WERI-Rb-1 (cell line): Measurements from ENCODE around the gene LEMD3.

ENCODE experiments used
- DNase-seq: peaks from one replicate; pipeline ENCODE4 v3.0.0-alpha.2; 2020
- H3K27ac ChIP-seq: fragments of 250-450 bp; sonication (Bioruptor Pico); 2 replicates; pipeline ENCODE4 v1.5.1; 2020; ENCODE audit warnings: mild to moderate bottlenecking, moderate library complexity
- H3K27me3 ChIP-seq: fragments of 250-450 bp; sonication (Bioruptor Pico); 2 replicates; pipeline ENCODE4 v1.5.1; 2021; ENCODE audit warnings: mild to moderate bottlenecking, low read depth, moderate library complexity; ENCODE audit not compliant: insufficient read depth, severe bottlenecking
- H3K36me3 ChIP-seq: fragments of 250-450 bp; sonication (Bioruptor Pico); 2 replicates; pipeline ENCODE4 v1.5.1; 2020; ENCODE audit warnings: mild to moderate bottlenecking, moderate library complexity
- H3K4me3 ChIP-seq: 2 replicates; pipeline ENCODE4 v1.5.1; 2011; ENCODE audit warnings: low read depth, mild to moderate bottlenecking, control low read depth, low read length
- H3K9me3 ChIP-seq: fragments of 250-450 bp; sonication (Bioruptor Pico); 2 replicates; pipeline ENCODE4 v1.5.1; 2021; ENCODE audit warnings: mild to moderate bottlenecking, moderate library complexity; ENCODE audit not compliant: severe bottlenecking
- TF ChIP-seq, protein P1 (sequence below): IDR thresholded peaks from 2 replicates; pipeline ENCODE4 v1.5.1; 2011; ENCODE audit warnings: low read depth, mild to moderate bottlenecking, control low read depth, inconsistent platforms, low read length

LEMD3 gene

DNA sequence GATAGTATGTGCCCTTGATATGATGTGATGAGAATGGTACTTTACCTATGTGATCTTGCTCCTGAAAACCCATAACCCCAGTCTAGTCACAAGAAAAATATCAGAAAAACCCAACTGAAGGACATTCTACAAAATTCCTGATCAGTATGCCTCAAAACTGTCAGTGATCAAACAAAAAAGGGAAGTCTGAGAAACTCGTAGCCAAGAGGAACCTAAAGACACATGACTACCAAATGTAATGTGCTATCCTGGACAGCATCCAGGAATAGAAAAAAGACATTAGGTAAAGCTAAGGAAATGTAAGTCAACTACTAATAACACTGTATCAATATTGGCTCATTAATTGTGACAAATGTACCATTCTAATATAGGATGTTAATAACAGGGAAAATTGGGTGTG is 44.1 kb upstream of the LEMD3 start:
- no peaks in the 10 kb centered on the region for H3K9me3 ChIP-seq
- TF ChIP-seq, protein P1, sequence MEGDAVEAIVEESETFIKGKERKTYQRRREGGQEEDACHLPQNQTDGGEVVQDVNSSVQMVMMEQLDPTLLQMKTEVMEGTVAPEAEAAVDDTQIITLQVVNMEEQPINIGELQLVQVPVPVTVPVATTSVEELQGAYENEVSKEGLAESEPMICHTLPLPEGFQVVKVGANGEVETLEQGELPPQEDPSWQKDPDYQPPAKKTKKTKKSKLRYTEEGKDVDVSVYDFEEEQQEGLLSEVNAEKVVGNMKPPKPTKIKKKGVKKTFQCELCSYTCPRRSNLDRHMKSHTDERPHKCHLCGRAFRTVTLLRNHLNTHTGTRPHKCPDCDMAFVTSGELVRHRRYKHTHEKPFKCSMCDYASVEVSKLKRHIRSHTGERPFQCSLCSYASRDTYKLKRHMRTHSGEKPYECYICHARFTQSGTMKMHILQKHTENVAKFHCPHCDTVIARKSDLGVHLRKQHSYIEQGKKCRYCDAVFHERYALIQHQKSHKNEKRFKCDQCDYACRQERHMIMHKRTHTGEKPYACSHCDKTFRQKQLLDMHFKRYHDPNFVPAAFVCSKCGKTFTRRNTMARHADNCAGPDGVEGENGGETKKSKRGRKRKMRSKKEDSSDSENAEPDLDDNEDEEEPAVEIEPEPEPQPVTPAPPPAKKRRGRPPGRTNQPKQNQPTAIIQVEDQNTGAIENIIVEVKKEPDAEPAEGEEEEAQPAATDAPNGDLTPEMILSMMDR: no peak
- no peak overlapping the region for H3K27ac ChIP-seq
- no peak overlapping the region for H3K4me3 ChIP-seq
- no peaks in the 10 kb centered on the region for H3K36me3 ChIP-seq
- DNase-seq: no peak
- peaks cover 16% of the 10 kb centered on the region for H3K27me3 ChIP-seq

DNA sequence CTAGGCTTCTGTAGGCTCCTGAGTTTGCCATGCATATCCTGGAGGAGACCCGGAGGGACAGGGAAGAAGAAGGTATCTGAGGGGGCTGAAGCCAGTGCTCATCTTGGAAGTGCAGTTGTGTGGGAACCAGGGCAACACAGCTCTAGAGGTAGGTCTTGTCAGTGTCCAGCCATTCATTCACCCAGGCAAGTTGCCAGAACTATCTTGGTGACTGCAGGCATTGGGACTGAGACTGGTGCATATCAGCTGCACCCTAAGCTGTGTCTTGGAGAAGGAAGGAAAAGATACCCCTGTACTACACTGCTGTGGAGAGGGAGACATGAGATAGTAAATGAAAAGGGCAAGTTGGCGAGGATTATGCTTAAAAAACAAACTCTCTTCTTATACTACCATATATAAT is 43.4 kb upstream of the LEMD3 start:
- Histone ChIP-seq H3K27ac (no peak overlapping the region), H3K36me3 (no peaks in the 10 kb centered on the region), H3K4me3 (no peak overlapping the region), H3K9me3 (no peaks in the 10 kb centered on the region), H3K27me3 (peaks cover 9% of the 10 kb centered on the region)
- DNase-seq: no peak
- TF ChIP-seq, protein P1: no peak

DNA sequence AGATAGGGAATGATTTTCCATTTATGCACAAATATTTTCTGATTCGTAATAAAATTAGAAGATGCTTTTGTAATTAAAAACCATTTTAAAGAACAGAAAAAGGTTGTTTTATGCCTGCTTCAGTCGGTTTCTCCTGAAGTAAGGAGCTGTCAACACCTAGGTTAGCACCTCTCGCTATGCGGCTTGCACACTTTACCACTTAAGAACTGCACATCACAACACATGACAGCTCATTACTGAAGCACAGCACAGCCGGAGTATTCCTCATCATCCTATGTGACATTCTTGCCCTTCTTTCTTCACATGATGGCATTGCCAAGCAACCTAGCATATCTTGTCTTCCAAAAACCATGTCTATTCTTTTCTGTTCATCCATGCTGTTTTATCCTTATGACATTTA is 42.9 kb upstream of the LEMD3 start:
- H3K4me3 ChIP-seq: no peak overlapping the region
- H3K36me3 ChIP-seq: no peaks in the 10 kb centered on the region
- H3K27me3 ChIP-seq: peaks cover 4% of the 10 kb centered on the region
- TF ChIP-seq, protein P1: no peak
- H3K27ac ChIP-seq: no peak overlapping the region
- no peak for DNase-seq
- H3K9me3 ChIP-seq: no peaks in the 10 kb centered on the region

DNA sequence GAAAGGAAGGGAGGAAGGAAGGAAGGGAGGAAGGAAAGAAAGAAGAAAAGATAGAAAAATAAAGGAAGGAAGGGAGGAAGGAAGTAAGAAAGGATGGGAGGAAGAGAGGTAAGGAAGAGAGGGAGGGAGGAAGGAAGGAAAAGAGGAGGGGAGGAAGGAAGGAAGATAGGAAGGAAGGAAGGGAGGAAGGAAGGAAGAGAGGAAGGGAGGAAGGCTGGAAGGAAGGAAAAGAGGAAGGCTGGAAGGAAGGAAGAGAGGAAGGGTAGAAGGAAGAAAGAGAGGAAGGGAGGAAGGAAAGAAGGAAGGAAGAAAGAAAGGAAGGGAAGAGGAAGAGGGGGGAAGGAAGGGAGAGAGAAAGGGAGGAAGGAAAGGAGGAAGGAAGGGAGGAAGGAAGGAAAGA is 35.5 kb upstream of the LEMD3 start:
- no peak for DNase-seq
- Histone ChIP-seq H3K27me3 (no peaks in the 10 kb centered on the region), H3K4me3 (no peak overlapping the region)

DNA sequence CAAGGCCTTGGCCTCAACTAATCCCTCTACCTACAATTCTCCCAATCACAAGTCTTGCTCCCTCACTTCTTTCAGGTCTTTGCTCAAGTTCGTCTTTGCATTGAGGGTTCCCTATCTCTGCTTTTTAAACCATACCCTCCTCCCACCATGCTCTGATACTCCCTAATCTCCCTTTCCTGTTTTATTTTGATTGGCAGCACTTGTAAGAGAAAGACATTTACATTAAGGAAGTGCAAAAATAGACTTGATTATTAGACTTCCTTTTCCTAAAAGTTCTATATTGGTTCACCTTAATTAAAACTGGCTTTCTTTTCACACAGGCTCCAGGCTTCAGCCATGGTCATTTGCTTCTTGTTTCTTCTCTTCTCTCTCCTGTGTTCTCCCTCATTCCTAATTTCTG is 30.0 kb upstream of the LEMD3 start:
- Histone ChIP-seq H3K27ac (no peak overlapping the region), H3K9me3 (no peaks in the 10 kb centered on the region), H3K36me3 (no peaks in the 10 kb centered on the region), H3K4me3 (no peak overlapping the region), H3K27me3 (no peaks in the 10 kb centered on the region)
- TF ChIP-seq, protein P1: no peak
- DNase-seq: no peak

More for the DNA sequence above, 35.5 kb upstream of the LEMD3 start:
- Histone ChIP-seq H3K36me3 (no peaks in the 10 kb centered on the region), H3K27ac (no peak overlapping the region), H3K9me3 (no peaks in the 10 kb centered on the region)
- TF ChIP-seq, protein P1: no peak

DNA sequence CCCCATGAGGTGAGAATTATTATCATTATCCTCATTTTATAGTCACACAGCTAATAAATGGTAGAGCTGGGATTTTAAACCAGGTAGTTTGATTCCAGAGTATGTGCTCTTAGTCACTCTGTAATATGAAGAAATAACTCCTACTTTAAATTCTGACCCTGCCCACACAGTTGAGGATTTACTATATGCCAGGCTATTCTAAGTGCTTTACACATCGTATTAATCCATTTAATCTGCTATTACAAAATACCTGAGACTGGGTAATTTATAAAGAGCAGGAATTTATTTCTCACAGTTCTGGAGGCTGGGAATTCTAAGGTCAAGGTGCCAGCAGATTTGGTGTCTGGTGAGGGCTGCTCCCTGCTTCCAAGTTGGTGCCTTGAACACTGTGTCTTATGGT is 28.6 kb upstream of the LEMD3 start:
- Histone ChIP-seq H3K4me3 (no peak overlapping the region), H3K9me3 (no peaks in the 10 kb centered on the region), H3K27me3 (no peaks in the 10 kb centered on the region), H3K36me3 (no peaks in the 10 kb centered on the region), H3K27ac (no peak overlapping the region)
- TF ChIP-seq, protein P1: no peak
- no peak for DNase-seq
